Activated CD8-positive, alpha-beta memory T cell treated with anti-CD3 and anti-CD28 coated beads for 1 hour (primary cell): ENCODE data around the gene FYN.

ENCODE experiments used
- DNase-seq, 2 donors: peaks; one replicate each; pipeline ENCODE4 v3.0.0-alpha.2; 2020; ENCODE audit warnings: low read depth in 1 of 2; ENCODE audit errors: extremely low read depth in 1 of 2

Gene FYN

GRCh38 chr6:111884068-111884467, 10.8 kb upstream of the FYN start:
- DNase-seq, result no peak

- DNase-seq, result no peak
Measured at GRCh38 chr6:111880181-111880888, 7.1 kb upstream of the FYN start.

DNA sequence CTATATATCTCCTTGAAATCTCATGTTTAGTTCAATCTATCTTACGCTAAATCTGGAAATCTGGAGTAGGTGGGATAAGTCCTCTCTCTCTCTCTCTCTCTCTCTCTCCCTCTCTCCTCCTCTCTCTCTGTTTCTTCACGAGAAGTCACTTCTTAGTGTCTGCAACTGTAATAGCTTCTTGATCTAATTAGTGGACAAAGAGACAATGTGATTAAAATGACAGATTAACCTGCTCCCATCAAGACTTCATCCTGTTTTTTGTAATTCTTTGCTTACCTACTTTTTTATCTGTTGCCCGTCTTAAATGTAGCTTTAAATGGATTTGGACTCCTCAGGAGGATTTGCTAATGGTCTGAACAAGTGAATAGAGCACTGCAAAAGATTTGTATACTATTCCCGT, 2.5 kb upstream of the FYN start:
- DNase-seq, result no peak

- peak; percentile 28 to 55 for DNase-seq
Measured at GRCh38 chr6:111874025-111874415, 768 bp upstream of the FYN start.

DNA sequence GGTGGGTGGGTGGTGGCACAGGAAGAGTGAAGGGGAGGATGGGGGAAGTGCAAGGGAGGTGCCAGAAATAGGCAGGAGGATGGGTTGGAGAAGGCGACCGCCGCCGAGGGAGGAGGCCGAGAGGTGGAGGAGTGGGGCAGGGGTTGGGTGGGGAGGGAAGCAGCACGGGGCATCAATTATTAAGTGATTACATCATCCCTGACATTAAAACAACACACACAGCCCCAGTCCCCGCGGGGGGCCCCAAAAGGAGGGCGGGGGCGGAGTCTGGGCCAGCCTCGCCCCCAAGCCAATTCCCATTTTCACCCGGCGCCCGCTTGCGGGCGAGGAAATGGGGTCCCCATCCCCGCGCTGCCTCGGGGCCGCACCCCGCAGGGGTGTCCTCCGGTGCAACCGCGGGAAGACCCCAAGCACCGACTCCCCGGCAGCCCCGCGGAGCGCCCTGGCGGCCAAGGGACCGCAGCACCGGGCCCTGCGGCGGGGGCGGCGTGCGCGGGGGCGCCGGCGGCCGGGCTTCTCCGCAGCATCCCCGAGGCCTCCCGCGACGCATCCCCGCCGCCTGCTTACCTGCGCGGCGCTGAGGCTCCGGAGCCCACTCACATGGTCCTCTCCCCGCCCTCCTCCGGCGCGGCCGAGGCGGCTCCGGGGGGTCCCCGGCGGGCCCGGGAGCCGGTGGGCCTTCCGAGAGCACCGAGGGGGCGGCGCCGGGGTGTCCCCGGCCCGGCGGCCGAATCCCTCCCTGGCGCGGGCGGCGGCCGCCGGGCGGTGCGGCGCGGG, 663 bp downstream of the FYN start:
- DNase-seq, result peak; percentile 51

DNA sequence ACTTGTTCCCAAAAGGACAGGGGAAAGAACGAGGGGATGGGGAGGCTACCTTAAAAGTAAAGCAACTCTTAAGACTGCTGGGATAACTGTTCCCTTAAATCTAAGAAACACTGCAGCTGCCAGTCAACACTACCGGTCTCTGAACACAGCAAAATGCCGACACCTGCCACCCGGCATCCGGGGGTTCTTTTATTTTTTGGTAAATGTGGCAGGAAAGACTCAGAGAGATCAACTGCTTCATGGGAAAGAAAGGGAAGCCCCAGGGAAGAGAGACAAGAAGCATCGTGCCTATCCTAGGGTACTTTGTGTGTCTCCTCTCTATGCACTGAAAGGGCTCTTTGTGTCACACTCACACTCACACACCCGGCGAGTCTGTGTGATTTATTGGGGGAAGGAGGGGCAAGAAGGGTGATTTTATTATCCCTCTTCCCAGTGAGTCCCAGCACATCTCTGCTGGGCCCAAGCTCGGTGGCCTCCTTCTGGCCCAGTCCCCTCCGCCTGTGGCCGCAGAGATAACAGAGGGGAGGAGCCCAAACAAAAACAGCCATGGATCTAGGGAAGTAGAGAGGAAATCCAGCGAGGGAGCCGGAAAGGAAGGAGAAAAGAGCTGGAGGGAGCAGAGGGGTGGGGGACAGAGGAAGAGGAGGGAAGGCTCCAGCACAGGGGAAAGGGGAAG, 1.4 kb downstream of the FYN start:
- DNase-seq, result no peak

DNA sequence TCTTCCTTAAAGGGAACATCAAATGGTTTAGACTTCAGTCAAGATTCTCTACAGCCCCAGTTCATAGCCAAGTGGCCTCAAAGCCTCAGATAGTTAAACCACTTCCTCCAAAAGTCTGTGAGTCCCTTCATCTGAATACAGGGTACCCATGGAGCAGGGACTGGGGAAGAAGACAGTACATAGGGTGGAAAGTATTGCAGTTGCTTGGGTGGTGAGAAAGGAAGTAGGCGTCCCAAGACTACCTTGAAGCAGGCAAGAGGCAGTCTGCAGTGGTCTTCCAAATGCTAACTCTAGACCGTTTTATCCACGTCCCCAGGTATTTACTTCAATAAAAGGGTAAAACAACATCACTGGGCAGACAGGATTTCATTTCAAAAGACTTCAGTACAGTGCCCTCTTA, 2.0 kb downstream of the FYN start:
- no peak for DNase-seq

- DNase-seq, result no peak
Measured at GRCh38 chr6:111870742-111871064, 2.5 kb downstream of the FYN start.

- DNase-seq, result no peak
Measured at GRCh38 chr6:111870051-111870741, 3.1 kb downstream of the FYN start.

GRCh38 chr6:111866857-111867256, 6.4 kb downstream of the FYN start:
- no peak for DNase-seq

DNA sequence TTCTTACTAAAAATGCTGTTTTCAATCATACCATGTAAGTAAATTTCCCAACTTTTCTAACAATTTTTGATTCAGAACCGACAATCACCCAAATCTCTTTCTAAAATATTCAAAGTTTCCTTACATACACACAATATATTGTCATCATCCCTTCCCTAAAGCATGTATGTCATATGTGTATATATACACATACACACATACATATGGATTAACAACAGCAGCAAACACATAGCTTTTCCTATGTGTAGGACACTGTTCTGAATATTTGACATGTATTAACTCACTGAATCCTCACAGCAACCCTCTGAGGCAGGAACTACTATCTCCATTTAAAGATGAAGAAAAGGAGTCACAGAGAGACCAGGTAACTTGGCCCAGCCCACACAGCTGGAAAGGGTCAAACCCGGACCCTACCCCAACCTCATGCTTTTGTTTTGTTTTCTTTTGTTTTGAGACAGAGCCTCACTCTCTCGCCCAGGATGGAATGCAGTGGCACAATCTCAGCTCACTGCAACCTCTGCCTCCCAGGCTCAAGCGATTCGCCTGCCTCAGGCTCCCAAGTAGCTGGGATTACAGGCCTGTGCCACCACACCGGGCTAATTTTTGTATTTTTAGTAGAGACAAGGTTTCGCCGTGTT, 7.2 kb downstream of the FYN start:
- no peak for DNase-seq

- DNase-seq, result no peak
Measured at GRCh38 chr6:111865049-111865585, 8.1 kb downstream of the FYN start.

DNA sequence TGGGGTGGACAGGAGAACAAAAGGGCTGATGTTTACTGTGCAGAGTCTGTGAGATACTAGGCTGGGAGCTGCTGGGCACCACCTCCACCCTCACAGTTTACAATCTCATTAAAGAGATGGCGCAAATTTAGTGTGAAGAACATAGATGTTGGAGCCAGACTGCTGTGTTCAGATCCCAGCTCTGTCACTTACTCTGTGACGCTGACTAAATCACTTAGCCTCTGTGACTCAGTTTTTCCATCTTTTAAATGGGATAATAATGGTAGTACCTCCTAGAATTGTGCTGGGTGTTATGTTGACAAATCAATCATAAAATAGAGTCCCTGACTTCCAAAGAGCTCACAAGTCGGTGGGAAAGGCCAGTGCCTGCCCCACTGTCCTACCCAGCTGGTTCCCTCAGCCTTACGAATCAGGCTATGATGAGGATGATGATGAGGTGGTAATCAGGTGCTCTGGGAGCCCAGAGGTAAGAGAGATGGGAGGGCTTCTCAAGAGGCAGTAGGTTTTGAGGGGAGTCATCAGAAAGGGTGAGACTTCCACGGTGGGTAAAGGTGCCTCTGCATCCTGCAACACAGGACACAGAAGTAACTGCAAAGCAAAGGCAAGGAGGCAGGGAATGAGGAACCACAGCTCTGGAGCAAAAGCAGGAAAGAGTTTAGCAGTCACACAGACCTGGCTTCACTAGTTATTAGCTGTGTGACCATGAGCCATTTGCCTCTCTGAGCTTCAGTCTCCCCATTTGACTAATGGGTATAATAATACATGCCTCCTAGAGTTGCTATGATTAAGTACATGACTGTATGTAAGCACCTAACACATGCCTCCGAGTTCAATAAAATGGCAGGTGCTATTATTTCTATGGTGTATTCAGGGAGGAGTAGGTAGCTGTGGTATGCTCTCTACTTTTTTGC, 8.9 kb downstream of the FYN start:
- no peak for DNase-seq

- no peak for DNase-seq
Measured at GRCh38 chr6:111862741-111863140, 10.5 kb downstream of the FYN start.

- no peak for DNase-seq
Measured at GRCh38 chr6:111862314-111862713, 10.9 kb downstream of the FYN start.

GRCh38 chr6:111861431-111861885, 11.8 kb downstream of the FYN start:
- DNase-seq, result no peak

GRCh38 chr6:111858347-111858746, 14.9 kb downstream of the FYN start:
- DNase-seq, result no peak

DNA sequence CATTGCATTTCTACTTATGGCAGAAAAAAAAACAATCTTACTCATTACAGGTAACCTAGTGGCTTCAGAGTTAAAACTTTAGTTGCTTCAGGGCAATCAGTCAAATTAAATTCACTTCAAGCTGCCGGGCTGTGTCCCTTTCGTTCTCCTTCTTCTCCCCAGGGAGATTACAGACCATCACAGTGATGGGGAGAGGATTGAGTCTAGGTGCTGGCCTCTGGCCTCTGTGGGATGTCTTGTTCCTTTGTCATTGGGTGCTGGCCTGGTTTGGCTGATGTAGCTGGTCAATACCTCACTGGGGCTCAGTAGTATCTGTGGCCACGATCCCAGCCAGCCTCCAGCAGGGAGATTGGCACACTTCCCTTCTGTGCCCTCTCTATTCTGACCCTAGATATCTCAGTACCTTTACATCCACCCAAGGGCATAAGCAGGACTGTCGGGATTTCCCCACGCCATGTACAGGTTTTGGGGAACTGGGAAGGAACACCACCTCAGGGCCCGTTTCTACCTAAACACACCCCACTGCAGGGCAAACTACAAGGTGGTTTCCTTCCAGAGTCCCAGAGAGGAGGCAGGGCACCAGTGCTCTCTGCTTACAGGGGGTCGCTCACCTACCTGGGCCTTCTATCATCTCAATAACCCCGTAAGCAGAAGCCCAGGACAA, 15.4 kb downstream of the FYN start:
- DNase-seq, result no peak

DNA sequence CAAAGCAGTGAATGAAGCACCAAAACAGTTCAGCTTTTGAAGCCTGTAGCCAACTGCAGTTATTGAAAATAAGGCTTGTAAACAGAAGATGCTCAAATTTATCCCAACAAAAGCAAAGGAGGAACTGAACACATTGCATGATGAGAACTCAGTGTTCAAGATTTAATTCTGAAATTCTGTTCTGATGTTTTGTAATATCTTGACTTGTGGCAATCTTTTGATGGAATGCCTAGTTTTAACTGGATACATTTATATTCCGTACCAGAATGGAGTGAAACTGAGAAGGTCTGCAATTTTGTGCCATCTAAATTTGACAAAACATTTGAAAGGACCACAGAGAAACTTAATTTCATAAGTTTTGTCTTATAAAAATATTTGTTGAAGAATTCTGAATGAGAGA, 17.5 kb downstream of the FYN start:
- DNase-seq, result no peak
